Skin epidermis (tissue), 12 donors: ENCODE measurements around the gene TSHZ3.
A peak's percentile ranks its signal among the peaks of the same experiment; 100 is the strongest.

ENCODE experiments used
- H3K27ac ChIP-seq, 21 experiments: fragments of 200-600 bp; sonication (generic) in 11 of 21; one replicate each; pipeline ENCODE4 v1.5.0; 2020; ENCODE audit warnings: mild to moderate bottlenecking in 3 of 21, inconsistent platforms in 2 of 21, moderate library complexity in 2 of 21
- H3K4me3 ChIP-seq, 7 experiments: fragments of 200-600 bp; sonication (generic) in 2 of 7; one replicate each; pipeline ENCODE4 v1.5.0; 2020; ENCODE audit warnings: inconsistent platforms in 2 of 7, mild to moderate bottlenecking in 2 of 7, moderate library complexity in 1 of 7

Gene TSHZ3

DNA sequence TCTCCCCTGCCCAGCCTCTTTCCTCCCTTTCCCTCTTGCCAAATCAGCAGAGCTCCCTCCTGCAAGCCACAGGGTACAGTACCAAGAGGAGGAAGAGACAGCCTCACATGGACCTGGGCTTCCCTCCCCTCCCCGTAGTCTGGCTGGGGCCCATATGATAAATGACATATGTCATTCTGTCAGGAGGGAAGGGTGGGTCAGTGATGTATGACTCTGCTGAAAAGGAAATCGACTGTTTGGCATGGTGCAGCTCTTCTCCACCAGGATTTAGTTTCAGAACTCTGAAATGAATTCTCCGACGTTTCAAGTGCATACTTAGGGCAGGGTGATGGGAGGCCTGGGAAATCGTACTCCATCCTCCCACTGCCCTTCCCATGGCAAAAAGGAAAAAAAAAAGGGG lies 9.8 kb downstream of the TSHZ3 start:
- Histone ChIP-seq H3K27ac (peak overlapping the region in 1 of 21 experiments; percentile 33), H3K4me3 (no peak overlapping the region)

DNA sequence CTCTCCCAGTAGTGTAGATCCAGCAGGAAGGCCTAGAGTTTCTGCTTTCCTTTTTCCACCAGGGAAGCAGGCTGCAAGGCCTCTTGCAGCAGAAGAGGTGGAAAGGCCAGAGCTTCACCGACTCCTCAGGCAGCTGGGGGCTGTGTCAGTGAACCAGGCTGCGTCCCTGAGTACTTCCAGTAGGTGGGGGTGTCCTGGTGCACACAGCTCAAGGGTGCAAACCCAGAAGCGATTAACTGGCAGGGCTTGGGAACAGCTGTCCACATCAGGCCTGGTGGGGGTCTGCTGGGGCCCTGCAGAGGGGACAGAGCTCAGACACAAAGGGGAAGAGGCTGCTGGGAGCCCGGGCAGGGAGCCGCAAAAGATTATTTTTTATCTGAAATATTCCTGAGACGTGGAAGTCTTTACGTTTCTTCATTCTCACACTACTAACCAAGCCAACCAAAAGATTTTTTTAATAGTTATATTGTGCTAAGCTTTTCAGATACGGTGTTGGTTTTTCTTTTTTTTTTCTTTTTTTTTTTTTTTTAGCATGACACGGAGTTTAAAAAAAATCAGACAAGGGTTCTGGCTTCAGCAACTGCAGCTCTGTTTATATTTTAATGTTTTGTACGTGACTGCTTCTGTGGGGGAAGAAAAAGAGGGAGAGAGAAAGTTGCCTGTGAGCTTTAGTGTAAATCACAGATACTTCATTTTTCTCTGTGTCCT lies 11.0 kb downstream of the TSHZ3 start:
- Histone ChIP-seq H3K4me3 (no peak overlapping the region), H3K27ac (no peak overlapping the region)

GRCh38 chr19:31337008-31337914 lies 12.0 kb downstream of the TSHZ3 start:
- H3K27ac ChIP-seq = no peak overlapping the region

DNA sequence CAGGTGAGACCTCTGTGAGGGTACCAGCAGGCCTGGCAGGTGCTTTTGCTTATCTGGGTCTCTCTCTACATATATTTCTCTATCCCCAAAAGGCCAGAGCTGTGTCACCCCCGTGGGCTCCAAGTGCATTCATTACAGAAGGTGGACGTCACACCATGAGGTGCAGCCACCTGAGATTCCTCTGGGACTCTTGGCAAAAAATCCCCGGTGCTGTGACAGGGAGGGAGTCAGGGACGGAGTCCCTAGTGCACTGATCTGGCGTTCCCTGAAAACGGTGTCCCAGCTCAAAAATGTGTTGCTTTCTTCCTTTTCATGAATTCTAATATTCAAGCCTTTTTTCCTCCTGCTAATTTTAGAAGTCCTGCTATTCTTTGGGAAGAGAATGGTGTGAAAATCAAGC lies 13.5 kb downstream of the TSHZ3 start:
- no peak overlapping the region for H3K4me3 ChIP-seq
- no peak overlapping the region for H3K27ac ChIP-seq

More at GRCh38 chr19:31337008-31337914, 12.0 kb downstream of the TSHZ3 start:
- H3K4me3 ChIP-seq = no peak overlapping the region

- no peak overlapping the region for H3K27ac ChIP-seq
These were observed 14.2 kb downstream of the TSHZ3 start for GRCh38 chr19:31334849-31335624.

GRCh38 chr19:31334101-31334848 lies 15.0 kb downstream of the TSHZ3 start:
- Histone ChIP-seq H3K27ac (no peak overlapping the region), H3K4me3 (no peak overlapping the region)

More at GRCh38 chr19:31334849-31335624, 14.2 kb downstream of the TSHZ3 start:
- no peak overlapping the region for H3K4me3 ChIP-seq

GRCh38 chr19:31332096-31332495 lies 17.1 kb downstream of the TSHZ3 start:
- peak overlapping the region in 1 of 21 experiments; percentile 30 for H3K27ac ChIP-seq
- no peak overlapping the region for H3K4me3 ChIP-seq

DNA sequence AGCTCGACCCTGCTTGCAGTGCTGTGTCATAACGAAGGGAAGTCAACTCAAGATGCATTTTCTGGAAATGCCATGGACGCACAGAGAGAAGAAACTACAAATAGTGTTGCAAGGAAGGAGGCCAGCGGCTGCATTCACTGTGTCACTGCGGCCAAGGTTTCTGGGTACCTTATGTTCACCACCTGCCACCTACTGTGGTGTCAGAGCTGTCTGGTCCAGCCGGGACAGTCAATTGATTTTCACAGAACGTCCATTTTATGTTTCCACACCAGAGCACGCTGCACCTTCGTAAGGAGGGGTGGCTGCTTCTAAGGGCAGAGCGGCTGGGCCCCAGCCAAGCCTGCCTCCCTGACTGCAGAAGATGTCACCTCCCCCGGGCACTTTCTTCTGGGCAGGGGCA lies 17.7 kb downstream of the TSHZ3 start:
- H3K27ac ChIP-seq = peak overlapping the region in 2 of 21 experiments; percentile 30 to 60
- no peak overlapping the region for H3K4me3 ChIP-seq

DNA sequence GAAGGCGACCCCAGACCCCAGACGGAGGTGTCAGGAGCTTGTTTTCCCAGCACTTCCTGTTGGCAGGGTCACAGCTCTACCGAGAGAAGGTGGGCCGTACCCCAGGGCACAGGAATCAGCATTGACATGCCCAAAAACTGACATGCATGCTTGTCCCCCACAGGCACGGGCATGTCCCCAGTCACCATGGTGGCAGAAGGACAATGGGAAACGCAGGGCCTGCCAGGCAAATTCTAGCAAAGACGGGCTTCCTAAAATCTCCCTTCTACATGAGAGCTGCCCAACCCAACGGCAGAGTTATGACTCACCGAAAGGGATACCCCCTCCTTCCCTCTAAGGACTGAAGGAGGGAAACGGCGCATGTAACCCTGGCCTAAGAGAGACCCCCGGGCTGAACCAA lies 18.5 kb downstream of the TSHZ3 start:
- peak overlapping the region in 6 of 21 experiments; percentile 29 to 60 (median 44) for H3K27ac ChIP-seq
- H3K4me3 ChIP-seq = no peak overlapping the region

- Histone ChIP-seq H3K27ac (peak overlapping the region in 9 of 21 experiments; percentile 5 to 60 (median 44)), H3K4me3 (no peak overlapping the region)
These were observed 19.0 kb downstream of the TSHZ3 start for GRCh38 chr19:31330237-31330636.

- no peak overlapping the region for H3K4me3 ChIP-seq
- H3K27ac ChIP-seq = peak overlapping the region in 7 of 21 experiments; percentile 5 to 60 (median 44)
These were observed 19.4 kb downstream of the TSHZ3 start for GRCh38 chr19:31329819-31330218.

DNA sequence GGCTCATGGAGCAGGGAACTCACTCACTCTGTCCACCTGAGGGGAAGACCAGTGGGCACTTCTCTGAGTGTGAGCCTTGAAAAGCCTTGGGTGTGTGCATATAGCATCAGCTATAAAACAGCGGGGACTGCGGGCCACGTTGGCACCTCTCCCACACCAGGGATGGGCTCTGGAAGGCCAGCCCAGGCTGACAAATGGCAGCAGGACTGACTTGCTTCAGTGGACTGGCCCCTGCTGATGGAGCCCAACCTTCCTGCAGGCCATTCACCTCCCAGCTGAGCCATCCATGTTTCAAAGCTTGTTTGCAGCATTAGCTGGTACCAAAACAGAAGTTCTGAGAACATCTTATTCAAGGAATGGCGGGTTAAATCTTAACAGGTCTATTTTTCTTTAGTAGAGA lies 21.0 kb downstream of the TSHZ3 start:
- Histone ChIP-seq H3K27ac (no peak overlapping the region), H3K4me3 (no peak overlapping the region)

GRCh38 chr19:31326329-31327028 lies 22.8 kb downstream of the TSHZ3 start:
- Histone ChIP-seq H3K4me3 (no peak overlapping the region), H3K27ac (no peak overlapping the region)

DNA sequence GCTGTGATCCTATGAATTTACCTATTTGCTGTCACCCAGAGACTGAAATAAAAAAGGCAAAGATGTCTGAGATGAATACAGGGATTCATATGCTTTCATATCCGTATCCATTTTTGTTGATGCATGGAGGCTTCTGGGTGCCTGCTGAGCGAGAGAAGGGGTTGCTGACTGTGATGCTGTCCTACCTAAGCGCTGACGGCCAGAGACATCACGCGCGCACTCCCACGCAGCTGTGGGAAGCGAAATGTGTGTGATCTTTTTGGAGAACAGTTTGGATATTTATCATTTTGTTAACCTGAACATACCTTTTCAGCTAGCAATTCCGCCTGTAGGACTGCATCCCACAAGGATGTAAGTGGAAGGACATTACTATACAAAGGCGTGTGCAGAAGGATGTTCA lies 23.9 kb downstream of the TSHZ3 start:
- H3K4me3 ChIP-seq = no peak overlapping the region

GRCh38 chr19:31319465-31319864 lies 29.8 kb downstream of the TSHZ3 start:
- no peak overlapping the region for H3K27ac ChIP-seq
- H3K4me3 ChIP-seq = no peak overlapping the region

More for the DNA sequence above, 23.9 kb downstream of the TSHZ3 start:
- H3K27ac ChIP-seq = no peak overlapping the region

GRCh38 chr19:31318790-31319425 lies 30.3 kb downstream of the TSHZ3 start:
- H3K27ac ChIP-seq = no peak overlapping the region

GRCh38 chr19:31317570-31317969 lies 31.7 kb downstream of the TSHZ3 start:
- H3K27ac ChIP-seq = peak overlapping the region in 5 of 21 experiments; percentile 20 to 62 (median 39)
- no peak overlapping the region for H3K4me3 ChIP-seq

More at GRCh38 chr19:31318790-31319425, 30.3 kb downstream of the TSHZ3 start:
- no peak overlapping the region for H3K4me3 ChIP-seq

GRCh38 chr19:31317093-31317492 lies 32.1 kb downstream of the TSHZ3 start:
- H3K4me3 ChIP-seq = no peak overlapping the region
- peak overlapping the region in 6 of 21 experiments; percentile 17 to 62 (median 30) for H3K27ac ChIP-seq
